Smooth muscle cell (in vitro differentiated cells): ENCODE results near the gene VPS16. TPM values are rescaled to one million over a fixed set of nuclear protein-coding genes. Genes with fewer than 3 reads are reported as not detected.

ENCODE experiments used
- DNase-seq: peaks from one replicate; lab custom pipeline; 2025; ENCODE audit not compliant: unreplicated experiment; lab: John Stamatoyannopoulos, UW
- H2AFZ ChIP-seq: fragments of 200-600 bp; sonication (generic); 2 replicates; pipeline ENCODE4 v1.6.0; 2016; ENCODE audit warnings: antibody characterized with exemption, low read depth, mild to moderate bottlenecking
- H3F3A ChIP-seq: fragments of 200-600 bp; sonication (generic); 2 replicates; pipeline ENCODE4 v1.6.0; 2017; ENCODE audit warnings: antibody characterized with exemption, low read depth
- H3K27ac ChIP-seq: fragments of 200-600 bp; sonication (generic); 2 replicates; pipeline ENCODE4 v1.5.1; 2016; ENCODE audit warnings: low read depth, mild to moderate bottlenecking
- H3K27me3 ChIP-seq: fragments of 200-600 bp; sonication (generic); 2 replicates; pipeline ENCODE4 v1.6.1; 2016; ENCODE audit warnings: low read depth, mild to moderate bottlenecking
- H3K36me3 ChIP-seq: fragments of 200-600 bp; sonication (generic); 2 replicates; pipeline ENCODE4 v1.5.1; 2016; ENCODE audit warnings: low read depth
- H3K4me1 ChIP-seq: fragments of 200-600 bp; sonication (generic); 2 replicates; pipeline ENCODE4 v1.5.1; 2016; ENCODE audit warnings: low read depth
- H3K4me2 ChIP-seq: fragments of 200-600 bp; sonication (generic); 2 replicates; pipeline ENCODE4 v1.6.0; 2016; ENCODE audit warnings: mild to moderate bottlenecking
- H3K4me3 ChIP-seq: fragments of 200-600 bp; sonication (generic); 2 replicates; pipeline ENCODE4 v1.5.1; 2016; ENCODE audit warnings: mild to moderate bottlenecking
- H3K79me2 ChIP-seq: fragments of 200-600 bp; sonication (generic); 2 replicates; pipeline ENCODE4 v1.6.0; 2016; ENCODE audit warnings: low read depth, mild to moderate bottlenecking
- H3K9ac ChIP-seq: fragments of 200-600 bp; sonication (generic); 2 replicates; pipeline ENCODE4 v1.6.0; 2016; ENCODE audit warnings: low read depth
- H3K9me3 ChIP-seq: fragments of 200-600 bp; sonication (generic); replicated peaks from 2 replicates; pipeline ENCODE4 v1.5.1; 2016; ENCODE audit warnings: low read depth
- H4K20me1 ChIP-seq: fragments of 200-600 bp; sonication (generic); 2 replicates; pipeline ENCODE4 v1.6.0; 2016; ENCODE audit warnings: low read depth
- CTCF ChIP-seq: fragments of 200-600 bp; sonication (generic); IDR thresholded peaks from 2 replicates; pipeline ENCODE4 v1.5.1; 2017; ENCODE audit warnings: borderline replicate concordance, mild to moderate bottlenecking, antibody characterized with exemption; ENCODE audit not compliant: insufficient read depth, poor library complexity, severe bottlenecking
- WGBS: methylation state at CpG from one replicate; pipeline ENCODE4 v1.1.7; 2016; ENCODE audit warnings: low lambda C conversion rate; 5-methylcytosine and 5-hydroxymethylcytosine counted together
- polyA plus RNA-seq: library from polyadenylated mRNA; unstranded; fragments of >200 nt; fragmentation: Nextera tagmentation; extraction: Ambion mirVana; gene quantifications from 2 replicates; pipeline ENCODE4 v1.2.1, GENCODE V29; 2016
- total RNA-seq: library from RNA; depleted of rRNA; stranded (reverse); fragments of >200 nt; gene quantifications from 2 replicates; pipeline ENCODE4 v1.2.3, GENCODE V29; 2014

The VPS16 gene
- total and polyA plus RNA-seq, 2 experiments from 2014 or later: 26.3 to 36.9 TPM

GRCh38 chr20:2834401-2835110 lies 6.0 kb upstream of the VPS16 start:
- Histone ChIP-seq H3K36me3 (no peaks in the 10 kb centered on the region), H3K9ac (no peak overlapping the region), H3K4me1 (peaks cover 2% of the 10 kb centered on the region), H3K27ac (no peak overlapping the region), H3K27me3 (no peaks in the 10 kb centered on the region), H3K4me2 (no peak overlapping the region), H4K20me1 (no peaks in the 10 kb centered on the region), H3F3A (peaks cover 14% of the 10 kb centered on the region), H3K79me2 (no peaks in the 10 kb centered on the region), H2AFZ (no peak overlapping the region), H3K4me3 (no peak overlapping the region), H3K9me3 (no peaks in the 10 kb centered on the region)
- TF ChIP-seq CTCF: no peak
- 92% methylated on average over 14 of the region's 14 CpGs for WGBS
- DNase-seq: no peak

- H3F3A ChIP-seq: peaks cover 14% of the 10 kb centered on the region
- no peak overlapping the region for H3K27ac ChIP-seq
- no peak overlapping the region for H2AFZ ChIP-seq
- 96% methylated on average over 6 of the region's 6 CpGs for WGBS
- no peak overlapping the region for H3K4me2 ChIP-seq
- H3K4me3 ChIP-seq: no peak overlapping the region
- peaks cover 5% of the 10 kb centered on the region for H3K4me1 ChIP-seq
- no peaks in the 10 kb centered on the region for H3K9me3 ChIP-seq
- no peak overlapping the region for H3K9ac ChIP-seq
- no peaks in the 10 kb centered on the region for H3K27me3 ChIP-seq
- no peaks in the 10 kb centered on the region for H4K20me1 ChIP-seq
- no peaks in the 10 kb centered on the region for H3K36me3 ChIP-seq
- no peak for TF ChIP-seq CTCF
- no peak for DNase-seq
- H3K79me2 ChIP-seq: no peaks in the 10 kb centered on the region
These were observed 5.2 kb upstream of the VPS16 start for GRCh38 chr20:2835331-2835796.

DNA sequence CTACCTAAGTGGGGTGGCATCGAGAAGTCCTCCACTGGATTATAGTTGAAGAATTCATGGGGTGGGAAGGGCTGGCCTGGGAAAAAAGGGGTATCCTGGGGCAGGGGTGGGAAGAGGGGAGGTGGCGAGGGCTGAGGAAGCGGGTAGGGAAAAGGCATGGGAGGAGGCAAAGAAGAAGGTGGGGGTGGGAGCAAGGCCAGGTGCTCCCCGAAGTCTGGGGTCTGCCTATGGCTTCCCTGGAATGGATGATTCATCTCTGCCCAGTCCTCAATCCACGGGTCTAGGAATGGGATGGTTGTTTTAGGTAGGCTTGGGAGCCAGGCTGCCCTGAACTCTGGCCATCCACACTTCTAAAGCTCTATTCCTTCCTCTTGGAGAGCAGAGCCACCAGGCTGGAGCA lies 4.5 kb upstream of the VPS16 start:
- no peaks in the 10 kb centered on the region for H3K27me3 ChIP-seq
- H3K4me3 ChIP-seq: no peak overlapping the region
- DNase-seq: no peak
- H3K9me3 ChIP-seq: no peaks in the 10 kb centered on the region
- H2AFZ ChIP-seq: no peak overlapping the region
- no peak overlapping the region for H3K27ac ChIP-seq
- peaks cover 17% of the 10 kb centered on the region for H3F3A ChIP-seq
- H3K4me1 ChIP-seq: peaks cover 5% of the 10 kb centered on the region
- no peaks in the 10 kb centered on the region for H3K36me3 ChIP-seq
- no peak overlapping the region for H3K9ac ChIP-seq
- no peak for TF ChIP-seq CTCF
- H4K20me1 ChIP-seq: no peaks in the 10 kb centered on the region
- H3K79me2 ChIP-seq: no peaks in the 10 kb centered on the region
- no peak overlapping the region for H3K4me2 ChIP-seq
- 92% methylated on average over 4 of the region's 5 CpGs for WGBS

- DNase-seq: no peak
These were observed 3.2 kb upstream of the VPS16 start for GRCh38 chr20:2837221-2837960.

More at GRCh38 chr20:2837221-2837960, 3.2 kb upstream of the VPS16 start:
- no peak overlapping the region for H3K9ac ChIP-seq
- H3K27ac ChIP-seq: no peak overlapping the region
- TF ChIP-seq CTCF: no peak
- no peaks in the 10 kb centered on the region for H3K9me3 ChIP-seq
- H4K20me1 ChIP-seq: no peaks in the 10 kb centered on the region
- H3K4me1 ChIP-seq: peaks cover 9% of the 10 kb centered on the region
- H2AFZ ChIP-seq: no peak overlapping the region
- H3K27me3 ChIP-seq: no peaks in the 10 kb centered on the region
- H3K4me3 ChIP-seq: no peak overlapping the region
- 94% methylated on average over 6 of the region's 6 CpGs for WGBS
- peaks cover 8% of the 10 kb centered on the region for H3K79me2 ChIP-seq
- no peaks in the 10 kb centered on the region for H3K36me3 ChIP-seq
- H3F3A ChIP-seq: peaks cover 10% of the 10 kb centered on the region
- H3K4me2 ChIP-seq: no peak overlapping the region
